ENCODE data around the gene FGF22. TPM values are rescaled to one million over a fixed set of nuclear protein-coding genes. Genes with fewer than 3 reads are reported as not detected.

The FGF22 gene
- total and polyA plus RNA-seq, 7 donors = 0.14 to 0.42 (median 0.16) TPM; not detected in 2

DNA sequence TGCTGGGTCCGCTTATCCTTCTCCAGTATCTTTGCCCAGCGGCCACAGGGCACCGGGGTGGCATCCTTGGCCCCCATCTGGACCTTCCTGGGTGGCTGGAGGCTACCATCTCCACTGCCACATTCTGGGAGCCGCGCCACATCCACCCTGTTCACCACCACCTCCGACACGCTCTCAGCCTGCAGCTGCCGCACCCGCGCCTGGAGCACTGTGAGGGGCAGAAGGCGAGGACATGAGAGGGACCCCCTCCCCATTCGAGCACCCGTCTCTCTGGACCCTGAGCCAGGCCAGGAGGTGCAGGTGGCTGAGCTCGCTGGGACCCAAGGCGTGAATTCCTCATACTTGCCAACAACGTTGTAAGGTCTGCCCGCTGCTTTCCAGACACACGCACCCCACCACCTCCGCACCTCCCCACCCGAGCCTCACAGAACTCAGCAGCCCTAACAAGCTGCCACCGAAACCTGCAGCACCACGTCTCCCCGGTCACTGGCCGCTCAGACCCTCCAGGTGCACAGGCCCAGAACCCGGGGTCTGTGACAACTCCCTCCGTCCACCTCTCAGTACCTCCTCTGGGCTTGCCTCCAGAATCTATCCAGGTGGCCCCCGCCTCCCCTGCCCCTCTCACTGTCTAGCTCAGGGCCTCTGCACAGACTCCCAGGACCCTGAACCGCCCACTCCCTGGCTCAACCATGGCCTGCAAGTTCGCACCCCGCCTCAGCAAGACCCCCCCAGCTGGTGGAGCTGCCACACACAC is 9.5 kb upstream of the FGF22 start:
- WGBS, 3 donors = 83 to 91% (median 86%) methylated on average over 29 to 30 of the region's 30 CpGs
- no peak for DNase-seq
- Histone ChIP-seq H3K9me3 (no peaks in the 10 kb centered on the region), H3K4me1 (peaks cover 14% of the 10 kb centered on the region), H3K36me3 (ENCODE audit: insufficient read depth in 1 of 2, low read depth in 1 of 2) (peaks cover 0 to 55% of the 10 kb centered on the region in 2 donors), H3K27ac (no peak overlapping the region), H3K4me3 (no peak overlapping the region), H3K27me3 (ENCODE audit: insufficient read depth in 3 of 3, low read length in 2 of 3) (no peaks in the 10 kb centered on the region)
- ATAC-seq = no peak
- TF ChIP-seq, protein P1, sequence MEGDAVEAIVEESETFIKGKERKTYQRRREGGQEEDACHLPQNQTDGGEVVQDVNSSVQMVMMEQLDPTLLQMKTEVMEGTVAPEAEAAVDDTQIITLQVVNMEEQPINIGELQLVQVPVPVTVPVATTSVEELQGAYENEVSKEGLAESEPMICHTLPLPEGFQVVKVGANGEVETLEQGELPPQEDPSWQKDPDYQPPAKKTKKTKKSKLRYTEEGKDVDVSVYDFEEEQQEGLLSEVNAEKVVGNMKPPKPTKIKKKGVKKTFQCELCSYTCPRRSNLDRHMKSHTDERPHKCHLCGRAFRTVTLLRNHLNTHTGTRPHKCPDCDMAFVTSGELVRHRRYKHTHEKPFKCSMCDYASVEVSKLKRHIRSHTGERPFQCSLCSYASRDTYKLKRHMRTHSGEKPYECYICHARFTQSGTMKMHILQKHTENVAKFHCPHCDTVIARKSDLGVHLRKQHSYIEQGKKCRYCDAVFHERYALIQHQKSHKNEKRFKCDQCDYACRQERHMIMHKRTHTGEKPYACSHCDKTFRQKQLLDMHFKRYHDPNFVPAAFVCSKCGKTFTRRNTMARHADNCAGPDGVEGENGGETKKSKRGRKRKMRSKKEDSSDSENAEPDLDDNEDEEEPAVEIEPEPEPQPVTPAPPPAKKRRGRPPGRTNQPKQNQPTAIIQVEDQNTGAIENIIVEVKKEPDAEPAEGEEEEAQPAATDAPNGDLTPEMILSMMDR (IDR thresholded peaks at IDR 0.05) = no peak
- intact Hi-C loops (cut with DNase I) = loop anchor here (5.0 kb wide), 2 partner anchors 38 to 53 kb away; no protein-coding TSS in a partner anchor

DNA sequence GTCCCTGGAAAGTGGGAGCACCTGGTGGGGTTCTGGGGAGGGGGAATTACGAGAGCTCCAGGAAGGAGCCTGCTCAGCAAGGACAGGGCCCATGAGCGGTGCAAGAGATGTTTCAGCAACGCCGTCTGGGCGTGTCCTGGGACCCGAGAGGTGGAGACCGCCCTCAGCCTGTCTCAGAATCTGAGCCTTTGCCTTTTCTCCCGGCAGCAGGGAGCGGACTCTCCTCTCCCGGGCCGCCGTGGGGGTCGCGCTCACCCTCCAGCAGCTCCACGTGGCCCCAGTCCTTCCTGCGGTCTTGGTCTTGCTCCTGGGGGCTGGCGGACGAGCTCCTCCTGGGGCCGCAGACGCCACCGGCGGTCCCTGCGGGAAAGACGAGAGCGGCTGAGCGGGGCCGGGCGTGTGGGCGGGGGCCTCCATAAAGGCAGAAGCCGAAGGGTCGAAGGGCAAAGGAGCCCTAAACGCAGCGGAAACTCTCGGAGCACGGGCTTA is 7.1 kb upstream of the FGF22 start:
- peaks cover 0 to 35% of the 10 kb centered on the region in 2 donors for H3K36me3 ChIP-seq (ENCODE audit: insufficient read depth in 1 of 2, low read depth in 1 of 2)
- H3K4me1 ChIP-seq = peaks cover 14% of the 10 kb centered on the region
- WGBS, 3 donors = 3 to 5% (median 4%) methylated on average over 32 to 35 of the region's 35 CpGs
- peak in 2 of 4 donors; percentile 6 to 12 for ATAC-seq
- H3K9me3 ChIP-seq = no peaks in the 10 kb centered on the region
- TF ChIP-seq, protein P1 (IDR thresholded peaks at IDR 0.05) = no peak
- peak overlapping the region; percentile 86 for H3K27ac ChIP-seq
- peak overlapping the region; percentile 96 for H3K4me3 ChIP-seq
- H3K27me3 ChIP-seq (ENCODE audit: insufficient read depth in 3 of 3, low read length in 2 of 3) = no peaks in the 10 kb centered on the region
- DNase-seq = no peak
- intact Hi-C loops (cut with DNase I) = loop anchor here in 1 of 2 donors (5.0 kb wide), 1 partner anchor 55 kb away; no protein-coding TSS in a partner anchor

DNA sequence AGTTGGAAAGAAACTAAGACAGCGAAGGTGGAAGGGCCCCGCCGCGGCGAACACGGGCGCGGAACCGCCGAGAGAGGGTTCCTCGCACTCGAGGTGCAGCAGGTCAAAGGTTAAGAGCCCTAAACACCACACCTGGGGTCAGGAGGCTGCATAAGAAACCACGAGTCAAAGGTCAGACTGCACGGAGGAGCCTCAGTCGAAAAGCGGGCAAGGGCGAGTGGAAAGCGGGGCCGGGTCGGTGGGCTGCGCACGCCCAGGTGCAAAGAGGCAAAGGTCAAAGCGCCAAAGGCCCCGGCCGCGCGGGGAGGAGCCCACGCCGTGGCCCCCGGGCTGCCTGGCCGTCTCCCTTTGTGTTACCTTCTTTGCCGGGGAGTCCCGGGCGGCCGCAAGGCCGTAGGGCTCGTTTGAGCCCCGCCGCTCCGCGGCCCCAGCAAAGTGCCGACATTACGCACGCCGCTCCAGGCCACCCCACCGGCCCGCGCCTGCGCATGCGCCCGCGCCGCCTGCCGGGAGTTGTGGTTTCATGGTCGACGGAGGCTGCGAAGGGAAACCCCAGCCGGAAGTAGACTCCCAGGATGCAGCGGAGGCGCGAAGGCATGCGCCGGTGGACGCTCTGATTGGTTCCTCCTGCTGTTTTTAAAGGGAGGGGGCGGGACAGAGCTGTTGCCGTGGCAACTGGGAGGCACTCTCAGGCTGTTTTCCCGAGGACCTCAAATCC is 6.5 kb upstream of the FGF22 start, which contains the start of gene POLRMT:
Gene POLRMT, minus strand, starts transcription at position 470 of the 718 bp plus-strand sequence. Its CDS starts 25 bp downstream, at position 445.
- TF ChIP-seq, protein P1 (IDR thresholded peaks at IDR 0.05) = no peak
- 0 to 1% (median 0%) methylated on average over 54 to 67 of the region's 67 CpGs for WGBS, 3 donors
- DNase-seq (peak; percentile 99), ATAC-seq (peak; percentile 98 to 99 (median 99))
- Histone ChIP-seq H3K4me1 (peaks cover 14% of the 10 kb centered on the region), H3K4me3 (peak within 1 kb of the TSS; percentile 96), H3K27ac (peak within 1 kb of the TSS; percentile 86), H3K9me3 (no peaks in the 10 kb centered on the region), H3K27me3 (ENCODE audit: insufficient read depth in 3 of 3, low read length in 2 of 3) (no peaks in the 10 kb centered on the region), H3K36me3 (ENCODE audit: insufficient read depth in 1 of 2, low read depth in 1 of 2) (peaks cover 0 to 29% of the 10 kb centered on the region in 2 donors)
- intact Hi-C loops (cut with DNase I) = loop anchor here in 1 of 2 donors (5.0 kb wide), 1 partner anchor 56 kb away; no protein-coding TSS in a partner anchor

DNA sequence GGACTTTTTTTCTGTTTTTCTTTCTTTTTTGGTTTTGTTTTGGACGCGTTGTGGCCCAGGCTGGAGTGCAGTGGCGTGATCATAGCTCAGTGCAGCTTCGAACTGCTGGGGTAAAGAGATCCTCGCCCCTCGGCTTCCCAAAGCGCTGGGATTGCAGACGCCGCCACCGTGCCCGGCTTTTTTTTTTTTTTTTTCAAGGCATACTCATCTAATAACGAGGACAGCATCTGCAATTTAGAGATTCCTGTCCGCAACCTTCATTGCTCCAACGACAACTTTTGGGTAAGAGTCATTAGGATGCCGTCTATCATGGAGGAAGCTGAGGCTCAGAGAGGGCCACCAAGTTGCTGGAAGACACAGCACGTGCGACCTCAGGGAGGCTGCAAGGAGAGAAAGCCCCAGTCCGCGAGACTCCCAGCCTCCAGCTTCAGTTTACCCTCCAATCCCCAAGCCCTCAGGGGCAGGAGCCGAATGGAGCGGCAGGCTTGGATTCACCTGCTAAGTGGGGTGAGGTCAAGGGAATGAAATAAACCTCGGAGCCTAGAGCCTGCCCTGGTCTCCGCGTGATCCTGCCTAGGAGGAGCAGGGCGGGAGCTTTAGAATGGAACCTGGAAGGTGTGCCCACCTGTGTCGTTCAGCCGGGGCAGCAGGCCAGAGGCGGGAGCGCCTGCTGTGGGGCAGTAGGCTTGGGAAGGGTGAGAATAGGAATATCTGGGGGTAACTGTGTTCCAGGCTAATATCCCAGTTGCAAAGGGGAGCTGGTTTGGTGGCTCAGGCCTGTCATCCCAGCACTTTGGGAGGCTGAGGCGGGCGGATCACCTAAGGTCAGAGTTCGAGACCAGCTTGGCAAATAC is 5.7 kb upstream of the FGF22 start:
- TF ChIP-seq, protein P1 (IDR thresholded peaks at IDR 0.05) = no peak
- 21 to 25% (median 22%) methylated on average over 32 of the region's 32 CpGs for WGBS, 3 donors
- H3K9me3 ChIP-seq = no peaks in the 10 kb centered on the region
- no peak for DNase-seq
- H3K4me1 ChIP-seq = peaks cover 19% of the 10 kb centered on the region
- H3K27me3 ChIP-seq (ENCODE audit: insufficient read depth in 3 of 3, low read length in 2 of 3) = no peaks in the 10 kb centered on the region
- ATAC-seq = peak in 1 of 4 donors; percentile 3
- peaks cover 0 to 21% of the 10 kb centered on the region in 2 donors for H3K36me3 ChIP-seq (ENCODE audit: insufficient read depth in 1 of 2, low read depth in 1 of 2)
- H3K27ac ChIP-seq = peak overlapping the region; percentile 86
- peak overlapping the region; percentile 96 for H3K4me3 ChIP-seq
- intact Hi-C loops (cut with DNase I) = loop anchor here in 1 of 2 donors (5.0 kb wide), 1 partner anchor 57 kb away; no protein-coding TSS in a partner anchor

Measured in psoas muscle (tissue), 8 donors.